WTC11 (cell line): ENCODE measurements around the gene INPP5A. TPM values are rescaled to one million over a fixed set of nuclear protein-coding genes. Genes with fewer than 3 reads are reported as not detected.
A peak's percentile ranks its signal among the peaks of the same experiment; 100 is the strongest.
"Not testable (repeated sequence)": the region's sequence is repeated elsewhere in the genome, so short reads cannot be mapped to it uniquely, and the experiment has no call there.

Source experiments
- ATAC-seq: fragments of 200-7000 bp; cut with Tn5 transposase; 2 replicates; pipeline ENCODE4 v1.10.0; 2021; ENCODE audit warnings: mild to moderate bottlenecking, moderate library complexity
- CTCF ChIA-PET: fragments of 300-600 bp; sonication (Branson Sonifier 250); formaldehyde crosslinking; loops from one replicate; lab custom pipeline; 2021; ENCODE audit warnings: antibody characterized with exemption; lab: Charles Lee
- POLR2A ChIA-PET: fragments of 350-600 bp; sonication (Branson Sonifier 250); formaldehyde crosslinking; loops from one replicate; lab custom pipeline; 2021; ENCODE audit warnings: antibody characterized with exemption; lab: Charles Lee
- DNase-seq: peaks from one replicate; pipeline ENCODE4 v3.0.0; 2021; ENCODE audit warnings: low spot score
- H3K27ac Mint-ChIP-seq: 2 replicates; pipeline ENCODE4 v1.8.0; 2021; ENCODE audit warnings: mixed read lengths
- H3K27me3 Mint-ChIP-seq: 2 replicates; pipeline ENCODE4 v1.8.0; 2021; ENCODE audit warnings: low read depth, mild to moderate bottlenecking, moderate library complexity, mixed read lengths
- H3K36me3 Mint-ChIP-seq: 2 replicates; pipeline ENCODE4 v1.8.0; 2021; ENCODE audit warnings: mixed read lengths
- H3K4me1 Mint-ChIP-seq: 2 replicates; pipeline ENCODE4 v1.8.0; 2022; ENCODE audit warnings: mixed read lengths
- H3K4me3 Mint-ChIP-seq: 2 replicates; pipeline ENCODE4 v1.8.0; 2021; ENCODE audit warnings: mild to moderate bottlenecking, moderate library complexity, mixed read lengths
- H3K9me3 Mint-ChIP-seq: 2 replicates; pipeline ENCODE4 v1.8.0; 2021; ENCODE audit warnings: mixed read lengths
- GRHL2 ChIP-seq: fragments of 250-450 bp; sonication (Bioruptor Pico); IDR thresholded peaks from 2 replicates; pipeline ENCODE4 v1.8.0; 2022; ENCODE audit warnings: mild to moderate bottlenecking, moderate library complexity; ENCODE audit not compliant: insufficient replicate concordance, severe bottlenecking
- MXD4 ChIP-seq: fragments of 250-450 bp; sonication (Bioruptor Pico); IDR thresholded peaks from 2 replicates; pipeline ENCODE4 v1.8.0; 2021; ENCODE audit warnings: mild to moderate bottlenecking, moderate library complexity, borderline replicate concordance
- NR1H2 ChIP-seq: sonication (generic); formaldehyde crosslinking; IDR thresholded peaks from 2 replicates; pipeline ENCODE4 v1.9.0; 2021; ENCODE audit warnings: mild to moderate bottlenecking, moderate library complexity, missing genetic modification reagents
- PRRX2 ChIP-seq: fragments of 250-450 bp; sonication (Bioruptor Pico); IDR thresholded peaks from 2 replicates; pipeline ENCODE4 v1.8.0; 2021; ENCODE audit warnings: mild to moderate bottlenecking
- SMAD4 ChIP-seq: sonication (generic); formaldehyde crosslinking; IDR thresholded peaks from 2 replicates; pipeline ENCODE4 v1.8.0; 2022; ENCODE audit warnings: mild to moderate bottlenecking, missing genetic modification reagents
- SOX15 ChIP-seq: fragments of 250-450 bp; sonication (Bioruptor Pico); IDR thresholded peaks from 2 replicates; pipeline ENCODE4 v1.9.0; 2021; ENCODE audit warnings: mild to moderate bottlenecking
- ZNF138 ChIP-seq: sonication (generic); formaldehyde crosslinking; conservative IDR thresholded peaks from 2 replicates; pipeline ENCODE4 v1.8.1; 2022; ENCODE audit warnings: mild to moderate bottlenecking, moderate library complexity, missing genetic modification reagents
- ZNF219 ChIP-seq: sonication (generic); formaldehyde crosslinking; IDR thresholded peaks from 2 replicates; pipeline ENCODE4 v1.8.0; 2023; ENCODE audit warnings: missing genetic modification reagents, mild to moderate bottlenecking, borderline replicate concordance
- ZNF263 ChIP-seq: sonication (generic); formaldehyde crosslinking; IDR thresholded peaks from 2 replicates; pipeline ENCODE4 v1.8.1; 2022; ENCODE audit warnings: low read depth, mild to moderate bottlenecking, moderate library complexity, missing genetic modification reagents
- ZNF671 ChIP-seq: fragments of 250-450 bp; sonication (Bioruptor Pico); IDR thresholded peaks from 2 replicates; pipeline ENCODE4 v1.8.0; 2021; ENCODE audit warnings: mild to moderate bottlenecking
- total RNA-seq: library from RNA; stranded (reverse); gene quantifications from 3 replicates; pipeline ENCODE4 v1.2.3, GENCODE V29; 2021
- TF ChIP-seq, protein P1 (sequence below): sonication (generic); formaldehyde crosslinking; IDR thresholded peaks from 2 replicates; pipeline ENCODE4 v1.8.0; 2022; ENCODE audit warnings: missing genetic modification reagents
- TF ChIP-seq, protein P2 (sequence below): fragments of 200-600 bp; IDR thresholded peaks from 2 replicates; pipeline ENCODE4 v1.8.0; 2022; ENCODE audit warnings: antibody characterized with exemption
- TF ChIP-seq, protein P3 (sequence below): sonication (generic); formaldehyde crosslinking; IDR thresholded peaks from 2 replicates; pipeline ENCODE4 v1.8.1; 2022; ENCODE audit warnings: mild to moderate bottlenecking, missing genetic modification reagents, moderate library complexity, borderline replicate concordance

INPP5A gene
- total RNA-seq, 1 experiment from 2014 or later = 22.1 TPM

DNA sequence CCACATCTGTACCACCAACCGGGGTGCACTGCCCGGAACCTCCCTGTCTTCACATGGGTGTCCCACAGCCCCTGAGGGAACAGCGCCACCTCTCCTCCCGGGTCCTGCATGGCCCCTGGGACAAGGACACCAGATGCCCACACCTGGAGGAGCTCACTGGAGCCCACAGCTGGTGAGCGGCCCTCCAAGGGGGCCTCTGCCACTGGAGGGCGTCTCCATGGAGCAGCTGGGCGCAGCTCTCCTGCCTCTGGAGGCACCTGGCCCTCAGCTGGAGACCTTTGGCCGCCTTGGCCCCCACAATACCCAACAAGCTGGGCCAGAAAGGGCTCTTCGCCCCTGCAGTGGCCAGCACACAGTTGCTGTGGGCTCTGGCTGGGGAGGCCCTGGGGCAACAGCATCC is 255.6 kb downstream of the INPP5A start:
- no peaks in the 10 kb centered on the region for H3K36me3 Mint-ChIP-seq
- H3K27ac Mint-ChIP-seq = no peak overlapping the region
- no peak overlapping the region for H3K4me3 Mint-ChIP-seq
- TF ChIP-seq ZNF219 (CRISPR knock-in tag) (no peak), SOX15 (CRISPR knock-in tag) (no peak), SMAD4 (no peak), MXD4 (no peak), GRHL2 (no peak), ZNF671 (CRISPR knock-in tag) (no peak), ZNF138 (CRISPR knock-in tag) (no peak)
- TF ChIP-seq, protein P1, sequence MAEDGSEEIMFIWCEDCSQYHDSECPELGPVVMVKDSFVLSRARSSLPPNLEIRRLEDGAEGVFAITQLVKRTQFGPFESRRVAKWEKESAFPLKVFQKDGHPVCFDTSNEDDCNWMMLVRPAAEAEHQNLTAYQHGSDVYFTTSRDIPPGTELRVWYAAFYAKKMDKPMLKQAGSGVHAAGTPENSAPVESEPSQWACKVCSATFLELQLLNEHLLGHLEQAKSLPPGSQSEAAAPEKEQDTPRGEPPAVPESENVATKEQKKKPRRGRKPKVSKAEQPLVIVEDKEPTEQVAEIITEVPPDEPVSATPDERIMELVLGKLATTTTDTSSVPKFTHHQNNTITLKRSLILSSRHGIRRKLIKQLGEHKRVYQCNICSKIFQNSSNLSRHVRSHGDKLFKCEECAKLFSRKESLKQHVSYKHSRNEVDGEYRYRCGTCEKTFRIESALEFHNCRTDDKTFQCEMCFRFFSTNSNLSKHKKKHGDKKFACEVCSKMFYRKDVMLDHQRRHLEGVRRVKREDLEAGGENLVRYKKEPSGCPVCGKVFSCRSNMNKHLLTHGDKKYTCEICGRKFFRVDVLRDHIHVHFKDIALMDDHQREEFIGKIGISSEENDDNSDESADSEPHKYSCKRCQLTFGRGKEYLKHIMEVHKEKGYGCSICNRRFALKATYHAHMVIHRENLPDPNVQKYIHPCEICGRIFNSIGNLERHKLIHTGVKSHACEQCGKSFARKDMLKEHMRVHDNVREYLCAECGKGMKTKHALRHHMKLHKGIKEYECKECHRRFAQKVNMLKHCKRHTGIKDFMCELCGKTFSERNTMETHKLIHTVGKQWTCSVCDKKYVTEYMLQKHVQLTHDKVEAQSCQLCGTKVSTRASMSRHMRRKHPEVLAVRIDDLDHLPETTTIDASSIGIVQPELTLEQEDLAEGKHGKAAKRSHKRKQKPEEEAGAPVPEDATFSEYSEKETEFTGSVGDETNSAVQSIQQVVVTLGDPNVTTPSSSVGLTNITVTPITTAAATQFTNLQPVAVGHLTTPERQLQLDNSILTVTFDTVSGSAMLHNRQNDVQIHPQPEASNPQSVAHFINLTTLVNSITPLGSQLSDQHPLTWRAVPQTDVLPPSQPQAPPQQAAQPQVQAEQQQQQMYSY (CRISPR knock-in tag) = no peak
- TF ChIP-seq, all 79 proteins: peak for 0
- H3K27me3 Mint-ChIP-seq = peaks cover 32% of the 10 kb centered on the region
- H3K9me3 Mint-ChIP-seq = no peaks in the 10 kb centered on the region
- ChIA-PET POLR2A (no interaction called here), CTCF (interaction anchor here (0.7 to 2.4 kb wide), 9 partner anchors 10 to 341 kb away, joined by 3 to 10 read pairs (median 3); no protein-coding TSS in a partner anchor)
- ATAC-seq = no peak
- no peaks in the 10 kb centered on the region for H3K4me1 Mint-ChIP-seq
- no peak for DNase-seq

DNA sequence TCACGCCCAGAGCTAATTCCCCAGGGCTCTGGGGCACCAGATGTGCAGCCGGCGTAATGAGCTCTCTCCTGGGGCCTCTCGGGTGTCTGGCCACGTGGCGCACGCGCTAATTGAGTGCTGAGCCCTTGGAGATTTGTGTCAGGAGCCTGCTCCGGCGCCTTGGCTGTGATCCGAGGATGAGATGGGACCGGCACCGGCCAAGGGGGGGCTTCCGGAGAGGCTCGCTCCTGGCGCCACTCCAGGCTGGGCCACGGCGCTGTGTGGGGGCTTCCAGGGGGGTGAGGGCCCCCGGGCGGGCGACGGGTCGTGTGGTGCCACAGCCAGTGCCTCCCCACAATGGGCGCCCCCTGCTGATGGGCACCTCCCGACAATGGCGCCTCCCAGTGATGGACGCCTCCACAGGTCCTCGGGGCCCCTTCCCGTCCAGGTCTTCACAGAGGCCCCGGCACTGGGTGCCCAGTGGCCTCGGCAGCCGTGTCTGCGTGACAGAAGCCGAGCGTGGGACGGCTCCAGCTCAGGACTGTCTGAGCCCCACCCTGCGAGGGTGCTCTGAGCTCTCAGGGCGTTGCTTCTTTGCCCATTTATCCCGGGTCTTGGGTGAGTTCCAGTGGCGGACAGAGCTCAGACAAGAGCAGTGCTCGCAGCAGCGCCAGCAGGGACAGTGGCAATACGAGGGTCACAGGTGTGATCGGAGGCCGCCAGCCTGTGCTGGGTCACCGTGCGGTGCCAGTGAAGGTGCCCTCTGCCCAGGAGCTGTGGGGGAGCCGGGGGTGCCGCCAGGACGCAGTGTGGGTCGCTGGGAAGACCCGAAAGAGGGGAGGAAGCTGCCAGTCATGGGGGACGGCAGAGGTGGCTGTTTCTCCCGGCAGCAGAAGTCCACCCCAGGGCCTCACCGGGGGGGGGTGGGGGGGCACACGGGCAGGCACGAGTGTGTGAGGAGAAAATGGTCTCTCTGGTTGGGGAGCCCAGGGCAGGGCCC is 256.6 kb downstream of the INPP5A start:
- ChIA-PET POLR2A (no interaction called here), CTCF (interaction anchor here (0.6 to 2.4 kb wide), 11 partner anchors 9 to 342 kb away, joined by 3 to 10 read pairs (median 3); no protein-coding TSS in a partner anchor)
- H3K9me3 Mint-ChIP-seq = no peaks in the 10 kb centered on the region
- no peaks in the 10 kb centered on the region for H3K4me1 Mint-ChIP-seq
- TF ChIP-seq ZNF263 (CRISPR knock-in tag) = no peak
- TF ChIP-seq SMAD4 = no peak
- TF ChIP-seq, protein P2, sequence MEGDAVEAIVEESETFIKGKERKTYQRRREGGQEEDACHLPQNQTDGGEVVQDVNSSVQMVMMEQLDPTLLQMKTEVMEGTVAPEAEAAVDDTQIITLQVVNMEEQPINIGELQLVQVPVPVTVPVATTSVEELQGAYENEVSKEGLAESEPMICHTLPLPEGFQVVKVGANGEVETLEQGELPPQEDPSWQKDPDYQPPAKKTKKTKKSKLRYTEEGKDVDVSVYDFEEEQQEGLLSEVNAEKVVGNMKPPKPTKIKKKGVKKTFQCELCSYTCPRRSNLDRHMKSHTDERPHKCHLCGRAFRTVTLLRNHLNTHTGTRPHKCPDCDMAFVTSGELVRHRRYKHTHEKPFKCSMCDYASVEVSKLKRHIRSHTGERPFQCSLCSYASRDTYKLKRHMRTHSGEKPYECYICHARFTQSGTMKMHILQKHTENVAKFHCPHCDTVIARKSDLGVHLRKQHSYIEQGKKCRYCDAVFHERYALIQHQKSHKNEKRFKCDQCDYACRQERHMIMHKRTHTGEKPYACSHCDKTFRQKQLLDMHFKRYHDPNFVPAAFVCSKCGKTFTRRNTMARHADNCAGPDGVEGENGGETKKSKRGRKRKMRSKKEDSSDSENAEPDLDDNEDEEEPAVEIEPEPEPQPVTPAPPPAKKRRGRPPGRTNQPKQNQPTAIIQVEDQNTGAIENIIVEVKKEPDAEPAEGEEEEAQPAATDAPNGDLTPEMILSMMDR = no peak
- TF ChIP-seq, protein P3, sequence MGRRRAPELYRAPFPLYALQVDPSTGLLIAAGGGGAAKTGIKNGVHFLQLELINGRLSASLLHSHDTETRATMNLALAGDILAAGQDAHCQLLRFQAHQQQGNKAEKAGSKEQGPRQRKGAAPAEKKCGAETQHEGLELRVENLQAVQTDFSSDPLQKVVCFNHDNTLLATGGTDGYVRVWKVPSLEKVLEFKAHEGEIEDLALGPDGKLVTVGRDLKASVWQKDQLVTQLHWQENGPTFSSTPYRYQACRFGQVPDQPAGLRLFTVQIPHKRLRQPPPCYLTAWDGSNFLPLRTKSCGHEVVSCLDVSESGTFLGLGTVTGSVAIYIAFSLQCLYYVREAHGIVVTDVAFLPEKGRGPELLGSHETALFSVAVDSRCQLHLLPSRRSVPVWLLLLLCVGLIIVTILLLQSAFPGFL (CRISPR knock-in tag) = no peak
- TF ChIP-seq NR1H2 (CRISPR knock-in tag) = no peak
- TF ChIP-seq PRRX2 (CRISPR knock-in tag) = no peak
- ATAC-seq = no peak
- DNase-seq = no peak
- H3K27ac Mint-ChIP-seq = no peak overlapping the region
- no peaks in the 10 kb centered on the region for H3K36me3 Mint-ChIP-seq
- H3K4me3 Mint-ChIP-seq = no peak overlapping the region
- peaks cover 23% of the 10 kb centered on the region for H3K27me3 Mint-ChIP-seq

DNA sequence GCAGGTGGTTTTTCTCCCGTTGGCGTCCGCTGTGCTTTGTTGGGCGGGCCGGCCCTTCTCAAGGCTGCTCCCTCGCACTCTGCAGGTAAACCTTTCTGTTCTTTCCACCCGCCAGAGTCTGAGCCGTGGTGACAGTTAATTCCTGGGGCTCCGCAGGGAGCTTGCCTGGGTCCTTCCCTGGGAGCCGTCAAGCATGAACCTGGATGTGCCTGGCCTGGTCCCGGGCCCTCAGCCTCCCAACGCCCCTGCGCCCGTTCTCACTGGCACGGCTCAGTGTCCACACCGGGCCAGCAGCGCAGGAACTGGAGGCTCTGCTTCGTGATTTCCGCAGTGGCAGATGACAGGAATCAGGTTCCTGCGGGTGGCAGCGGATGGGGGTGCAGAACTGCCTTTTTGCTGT is 259.3 kb downstream of the INPP5A start:
- TF ChIP-seq, protein P1 (CRISPR knock-in tag) = no peak
- Mint-ChIP-seq H3K27me3 (peaks cover 5% of the 10 kb centered on the region), H3K9me3 (0 out of 2 replicates have a peak, but pooled peaks cover 1% of the 10 kb centered on the region), H3K27ac (0 out of 2 replicates have a peak overlapping the region, but pooled peaks have one; percentile 23), H3K4me1 (no peaks in the 10 kb centered on the region), H3K4me3 (no peak overlapping the region), H3K36me3 (0 out of 2 replicates have a peak, but pooled peaks cover 2% of the 10 kb centered on the region)
- no peak for DNase-seq
- CTCF ChIA-PET = no interaction called here
- POLR2A ChIA-PET = no interaction called here
- ATAC-seq = no peak

DNA sequence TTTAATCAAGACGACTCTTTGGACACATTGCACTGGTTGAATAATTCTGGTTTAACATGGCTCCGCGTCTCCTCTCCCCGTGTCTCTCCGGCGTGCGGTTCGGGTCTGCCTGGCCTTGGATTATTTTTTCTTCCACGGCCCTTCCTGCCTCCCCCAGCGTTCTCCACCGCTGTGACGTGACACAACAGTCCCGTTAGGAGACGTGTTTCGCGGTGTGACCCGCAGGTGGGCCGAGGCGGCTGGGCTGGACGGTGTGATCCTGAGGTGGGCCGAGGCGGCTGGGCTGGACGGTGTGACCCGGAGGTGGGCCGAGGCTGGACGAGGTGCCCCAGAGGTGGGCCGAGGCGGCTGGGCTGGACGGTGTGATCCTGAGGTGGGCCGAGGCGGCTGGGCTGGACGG is 260.4 kb downstream of the INPP5A start:
- H3K36me3 Mint-ChIP-seq, H3K4me1 Mint-ChIP-seq, H3K27me3 Mint-ChIP-seq, H3K27ac Mint-ChIP-seq, POLR2A ChIA-PET, H3K9me3 Mint-ChIP-seq, H3K4me3 Mint-ChIP-seq, DNase-seq, CTCF ChIA-PET, ATAC-seq: not testable (repeated sequence)
